GM12801 (cell line): ENCODE measurements around the gene CASP9.

Experiments
- TF ChIP-seq, protein P1 (sequence below): IDR thresholded peaks from one replicate; pipeline ENCODE4 v1.5.1; 2011; ENCODE audit warnings: control low read depth; ENCODE audit not compliant: insufficient read length; ENCODE audit errors: extremely low read depth

Gene CASP9

GRCh38 chr1:15525050-15526020, 1.3 kb upstream of the CASP9 start:
- TF ChIP-seq, protein P1, sequence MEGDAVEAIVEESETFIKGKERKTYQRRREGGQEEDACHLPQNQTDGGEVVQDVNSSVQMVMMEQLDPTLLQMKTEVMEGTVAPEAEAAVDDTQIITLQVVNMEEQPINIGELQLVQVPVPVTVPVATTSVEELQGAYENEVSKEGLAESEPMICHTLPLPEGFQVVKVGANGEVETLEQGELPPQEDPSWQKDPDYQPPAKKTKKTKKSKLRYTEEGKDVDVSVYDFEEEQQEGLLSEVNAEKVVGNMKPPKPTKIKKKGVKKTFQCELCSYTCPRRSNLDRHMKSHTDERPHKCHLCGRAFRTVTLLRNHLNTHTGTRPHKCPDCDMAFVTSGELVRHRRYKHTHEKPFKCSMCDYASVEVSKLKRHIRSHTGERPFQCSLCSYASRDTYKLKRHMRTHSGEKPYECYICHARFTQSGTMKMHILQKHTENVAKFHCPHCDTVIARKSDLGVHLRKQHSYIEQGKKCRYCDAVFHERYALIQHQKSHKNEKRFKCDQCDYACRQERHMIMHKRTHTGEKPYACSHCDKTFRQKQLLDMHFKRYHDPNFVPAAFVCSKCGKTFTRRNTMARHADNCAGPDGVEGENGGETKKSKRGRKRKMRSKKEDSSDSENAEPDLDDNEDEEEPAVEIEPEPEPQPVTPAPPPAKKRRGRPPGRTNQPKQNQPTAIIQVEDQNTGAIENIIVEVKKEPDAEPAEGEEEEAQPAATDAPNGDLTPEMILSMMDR: no peak

DNA sequence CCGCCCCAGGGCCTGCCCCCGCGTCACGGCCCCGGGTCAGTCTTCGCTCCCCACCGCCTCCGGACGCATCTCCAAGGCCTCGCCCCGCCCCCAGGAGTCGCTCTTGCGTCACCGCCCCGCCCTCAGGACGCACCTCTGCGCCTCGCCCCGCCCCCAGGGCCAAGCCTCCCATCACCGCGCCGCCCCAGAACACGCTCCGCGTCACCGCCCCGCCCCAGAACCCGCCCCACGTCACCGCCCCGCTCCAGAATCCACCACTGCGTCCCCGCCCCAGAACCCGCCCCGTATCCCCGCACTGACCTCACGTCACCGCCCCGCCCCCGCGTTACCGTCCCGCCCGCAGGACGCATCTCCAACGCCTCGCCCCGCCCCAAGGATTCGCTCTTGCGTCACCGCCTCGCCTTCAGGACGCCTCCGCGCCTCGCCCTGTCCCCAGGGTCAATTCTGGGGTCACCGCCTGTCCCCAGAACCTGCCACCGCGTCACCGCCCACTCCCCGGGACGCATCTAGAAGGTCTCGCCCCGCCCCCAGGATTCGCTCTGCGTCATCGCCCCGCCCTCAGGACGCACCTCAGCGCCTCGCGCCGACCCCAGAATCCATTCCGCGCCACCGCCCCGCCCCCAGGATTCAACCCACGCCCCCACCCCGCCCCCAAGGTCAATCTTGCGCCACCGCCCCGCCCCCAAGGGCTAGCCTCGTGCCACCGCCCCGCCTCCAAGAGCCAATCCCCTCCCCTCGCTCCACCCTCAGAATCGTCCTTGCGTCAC, 451 bp upstream of the CASP9 start:
- TF ChIP-seq, protein P1: no peak

- TF ChIP-seq, protein P1: no peak
Measured at GRCh38 chr1:15523104-15524020, 653 bp downstream of the CASP9 start.

- TF ChIP-seq, protein P1: no peak
Measured at GRCh38 chr1:15522551-15522950, 1.5 kb downstream of the CASP9 start.

- TF ChIP-seq, protein P1: no peak
Measured at GRCh38 chr1:15519625-15520024, 4.4 kb downstream of the CASP9 start.

- TF ChIP-seq, protein P1: no peak
Measured at GRCh38 chr1:15515022-15515663, 8.9 kb downstream of the CASP9 start.
